ENCODE measurements around the gene RBSN.
A peak's percentile ranks its signal among the peaks of the same experiment; 100 is the strongest.
"Not testable (repeated sequence)": the region's sequence is repeated elsewhere in the genome, so short reads cannot be mapped to it uniquely, and the experiment has no call there.

The RBSN gene

GRCh38 chr3:15098503-15099363, at the start of gene RBSN:
Gene RBSN, minus strand, starts transcription at chr3:15099148. Its CDS starts 3,028 bp downstream, at chr3:15096120.
- peak; percentile 93 for DNase-seq (ENCODE audit: low read depth)

GRCh38 chr3:15148614-15149013, 49.7 kb upstream of the RBSN start:
- DNase-seq (ENCODE audit: low read depth) = no peak

GRCh38 chr3:15136885-15137284, 37.9 kb upstream of the RBSN start:
- DNase-seq (ENCODE audit: low read depth) = not testable (repeated sequence)

GRCh38 chr3:15134968-15135367, 36.0 kb upstream of the RBSN start:
- not testable (repeated sequence) for DNase-seq (ENCODE audit: low read depth)

GRCh38 chr3:15128403-15128802, 29.5 kb upstream of the RBSN start:
- DNase-seq (ENCODE audit: low read depth) = not testable (repeated sequence)

- DNase-seq (ENCODE audit: low read depth) = not testable (repeated sequence)
Observed at GRCh38 chr3:15126975-15127374, 28.0 kb upstream of the RBSN start.

- DNase-seq (ENCODE audit: low read depth) = no peak
Observed at GRCh38 chr3:15122398-15122797, 23.4 kb upstream of the RBSN start.

- no peak for DNase-seq (ENCODE audit: low read depth)
Observed at GRCh38 chr3:15121936-15122335, 23.0 kb upstream of the RBSN start.

GRCh38 chr3:15120986-15121385, 22.0 kb upstream of the RBSN start:
- no peak for DNase-seq (ENCODE audit: low read depth)

- no peak for DNase-seq (ENCODE audit: low read depth)
Observed at GRCh38 chr3:15117011-15117410, 18.1 kb upstream of the RBSN start.

GRCh38 chr3:15116032-15116669, 17.2 kb upstream of the RBSN start:
- DNase-seq (ENCODE audit: low read depth) = no peak

GRCh38 chr3:15114466-15115358, 15.8 kb upstream of the RBSN start:
- no peak for DNase-seq (ENCODE audit: low read depth)

- DNase-seq (ENCODE audit: low read depth) = no peak
Observed at GRCh38 chr3:15113884-15114283, 14.9 kb upstream of the RBSN start.

GRCh38 chr3:15113471-15113870, 14.5 kb upstream of the RBSN start:
- DNase-seq (ENCODE audit: low read depth) = no peak

- DNase-seq (ENCODE audit: low read depth) = no peak
Observed at GRCh38 chr3:15112011-15112410, 13.1 kb upstream of the RBSN start.

- no peak for DNase-seq (ENCODE audit: low read depth)
Observed at GRCh38 chr3:15110206-15110605, 11.3 kb upstream of the RBSN start.

- no peak for DNase-seq (ENCODE audit: low read depth)
Observed at GRCh38 chr3:15108869-15109268, 9.9 kb upstream of the RBSN start.

- peak; percentile 61 for DNase-seq (ENCODE audit: low read depth)
Observed at GRCh38 chr3:15108082-15108545, 9.2 kb upstream of the RBSN start.

GRCh38 chr3:15107075-15107947, 8.4 kb upstream of the RBSN start:
- DNase-seq (ENCODE audit: low read depth) = no peak

GRCh38 chr3:15102836-15103235, 3.9 kb upstream of the RBSN start:
- DNase-seq (ENCODE audit: low read depth) = no peak

- DNase-seq (ENCODE audit: low read depth) = no peak
Observed at GRCh38 chr3:15102256-15102655, 3.3 kb upstream of the RBSN start.
